Keratinocyte (primary cell): Measurements from ENCODE around the gene SETBP1.

Experiments used
- EZH2 ChIP-seq: IDR thresholded peaks from one replicate; pipeline ENCODE4 v1.6.1; 2012; ENCODE audit warnings: inconsistent platforms, mild to moderate bottlenecking, low read length, moderate library complexity
- TF ChIP-seq, protein P1 (sequence below), 3 experiments: IDR thresholded peaks in 1 of 3; conservative IDR thresholded peaks in 1 of 3; optimal IDR thresholded peaks in 1 of 3; 2 replicates in 2 of 3; 3 replicates in 1 of 3; pipeline versions ENCODE3 to v1.5.1; 2011; ENCODE audit warnings: low read length in 3 of 3, mild to moderate bottlenecking in 3 of 3, moderate library complexity in 2 of 3, control low read depth in 1 of 3, inconsistent platforms in 1 of 3; ENCODE audit not compliant: insufficient read depth in 2 of 3; ENCODE audit errors: extremely low read depth in 1 of 3

DNA sequence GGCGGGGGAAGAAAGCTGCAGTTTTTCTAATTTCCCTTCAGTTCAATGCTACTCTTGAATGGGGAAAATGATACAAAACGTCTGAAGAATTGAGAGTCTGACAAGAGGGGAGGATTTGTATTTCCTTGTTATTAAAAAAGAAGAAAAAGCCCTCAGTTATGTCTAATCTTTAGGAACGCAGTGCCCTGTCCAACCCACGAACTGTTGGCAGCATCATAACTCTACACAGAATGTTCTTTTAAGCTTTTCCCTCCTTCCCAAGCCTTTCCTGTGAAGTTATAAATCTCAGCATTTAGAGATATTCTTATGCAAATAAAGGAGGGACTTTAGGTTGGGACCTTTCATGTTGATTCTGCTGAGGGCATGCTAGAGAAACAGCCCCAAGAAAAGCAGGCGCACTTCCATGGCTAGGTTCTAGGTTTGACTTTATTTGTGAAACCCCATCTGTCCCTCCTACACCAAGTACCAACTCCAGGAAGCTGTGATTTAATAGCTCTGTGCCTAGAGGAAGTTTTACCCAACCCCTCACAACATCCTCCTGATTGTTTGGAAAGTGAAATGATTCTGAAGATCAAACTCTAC, 288.6 kb downstream of the SETBP1 start:
- TF ChIP-seq, protein P1, sequence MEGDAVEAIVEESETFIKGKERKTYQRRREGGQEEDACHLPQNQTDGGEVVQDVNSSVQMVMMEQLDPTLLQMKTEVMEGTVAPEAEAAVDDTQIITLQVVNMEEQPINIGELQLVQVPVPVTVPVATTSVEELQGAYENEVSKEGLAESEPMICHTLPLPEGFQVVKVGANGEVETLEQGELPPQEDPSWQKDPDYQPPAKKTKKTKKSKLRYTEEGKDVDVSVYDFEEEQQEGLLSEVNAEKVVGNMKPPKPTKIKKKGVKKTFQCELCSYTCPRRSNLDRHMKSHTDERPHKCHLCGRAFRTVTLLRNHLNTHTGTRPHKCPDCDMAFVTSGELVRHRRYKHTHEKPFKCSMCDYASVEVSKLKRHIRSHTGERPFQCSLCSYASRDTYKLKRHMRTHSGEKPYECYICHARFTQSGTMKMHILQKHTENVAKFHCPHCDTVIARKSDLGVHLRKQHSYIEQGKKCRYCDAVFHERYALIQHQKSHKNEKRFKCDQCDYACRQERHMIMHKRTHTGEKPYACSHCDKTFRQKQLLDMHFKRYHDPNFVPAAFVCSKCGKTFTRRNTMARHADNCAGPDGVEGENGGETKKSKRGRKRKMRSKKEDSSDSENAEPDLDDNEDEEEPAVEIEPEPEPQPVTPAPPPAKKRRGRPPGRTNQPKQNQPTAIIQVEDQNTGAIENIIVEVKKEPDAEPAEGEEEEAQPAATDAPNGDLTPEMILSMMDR (optimal IDR thresholded peaks at IDR 0.05 in 1 of 3, IDR thresholded peaks at IDR 0.05 in 1 of 3, conservative IDR thresholded peaks at IDR 0.05 in 1 of 3; ENCODE audit: extremely low read depth in 1 of 3, insufficient read depth in 2 of 3, low read length in 3 of 3): no peak
- TF ChIP-seq EZH2: no peak
